Right forelimb (tissue), 1 donor: Measurements from ENCODE around the gene ZCCHC7.
"Not testable (repeated sequence)": the region's sequence is repeated elsewhere in the genome, so short reads cannot be mapped to it uniquely, and the experiment has no call there.

ENCODE experiments used
- DNase-seq: peaks from one replicate; pipeline ENCODE4 v3.0.0-alpha.2; 2018

Gene ZCCHC7

DNA sequence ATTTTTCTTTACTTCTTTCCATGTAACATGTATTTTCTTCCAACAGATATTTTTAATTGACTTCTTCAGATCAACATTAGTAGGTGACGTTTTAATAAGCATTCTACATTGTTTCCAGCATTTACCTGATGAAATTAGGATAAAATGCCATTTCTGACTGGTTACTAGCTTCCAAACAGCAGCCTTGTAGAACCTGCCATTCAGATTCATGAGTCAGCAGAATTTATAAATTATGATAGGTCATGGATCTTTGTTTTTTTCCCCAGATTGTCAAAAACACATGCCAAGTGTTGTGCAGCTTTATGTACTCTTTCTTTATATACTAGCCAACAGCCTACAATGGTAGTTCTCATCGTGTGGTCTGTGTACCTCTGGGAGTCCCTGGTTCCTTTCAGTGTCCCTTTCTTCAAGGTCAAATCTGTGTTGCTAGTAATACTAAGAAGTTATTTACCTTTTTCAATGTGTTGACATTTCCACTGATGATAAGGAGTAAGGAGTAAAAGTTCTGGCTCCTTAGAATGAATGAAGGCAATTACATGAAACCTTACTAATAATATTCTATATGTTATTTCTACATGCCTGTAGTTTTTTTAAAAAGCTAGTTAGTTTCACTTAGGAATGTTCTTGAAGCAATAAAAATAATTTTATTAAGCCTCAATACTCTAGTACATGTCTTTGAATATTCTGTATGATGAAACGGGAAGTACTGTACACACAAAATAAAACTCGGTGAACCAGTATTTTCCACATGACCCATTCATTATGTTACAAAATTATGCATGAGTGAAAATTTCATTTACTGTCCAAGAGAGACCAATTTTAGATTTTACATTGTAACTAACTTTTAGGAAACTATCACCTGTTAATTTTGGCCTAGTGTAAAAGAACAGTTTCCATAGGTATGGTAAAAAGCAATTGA, 135.8 kb downstream of the ZCCHC7 start:
- DNase-seq, result no peak

DNA sequence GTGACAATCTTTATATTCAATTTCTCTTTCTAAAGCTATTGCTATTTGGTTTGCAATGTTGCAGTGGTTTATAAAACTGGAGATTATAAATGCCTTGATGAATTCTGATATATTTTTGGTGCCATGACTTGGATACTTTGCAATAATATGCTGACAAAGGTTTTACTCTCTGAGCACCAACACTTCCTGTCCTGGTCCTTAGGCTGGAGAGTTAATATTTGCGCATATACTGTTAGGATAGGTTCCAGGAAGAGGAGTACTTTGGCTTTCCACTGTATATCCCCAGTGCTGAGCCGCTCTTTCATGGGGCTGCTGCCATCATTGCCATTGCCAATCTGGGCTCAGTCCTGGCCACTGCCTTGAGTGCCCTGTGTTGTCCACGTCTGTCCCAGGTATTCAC, 139.6 kb downstream of the ZCCHC7 start:
- DNase-seq, result no peak

DNA sequence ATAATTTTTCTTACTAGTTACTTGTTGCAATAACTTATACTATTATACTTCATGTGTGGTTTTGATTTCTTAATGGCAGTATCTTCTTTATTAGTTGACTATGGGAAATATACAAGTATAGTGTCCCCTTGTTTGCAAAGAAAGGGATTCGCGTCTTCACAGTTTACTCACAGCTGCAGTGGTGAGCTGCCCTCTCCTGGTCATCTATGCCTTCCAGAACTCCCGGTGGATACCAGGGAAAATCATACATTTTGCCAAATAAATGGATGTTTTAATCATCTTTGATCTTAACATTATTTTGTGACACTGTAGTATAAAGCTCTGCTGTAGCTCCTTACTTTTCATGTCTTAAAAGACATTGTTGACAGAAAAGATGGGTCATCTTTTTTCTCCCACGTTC, 142.0 kb downstream of the ZCCHC7 start:
- no peak for DNase-seq

DNA sequence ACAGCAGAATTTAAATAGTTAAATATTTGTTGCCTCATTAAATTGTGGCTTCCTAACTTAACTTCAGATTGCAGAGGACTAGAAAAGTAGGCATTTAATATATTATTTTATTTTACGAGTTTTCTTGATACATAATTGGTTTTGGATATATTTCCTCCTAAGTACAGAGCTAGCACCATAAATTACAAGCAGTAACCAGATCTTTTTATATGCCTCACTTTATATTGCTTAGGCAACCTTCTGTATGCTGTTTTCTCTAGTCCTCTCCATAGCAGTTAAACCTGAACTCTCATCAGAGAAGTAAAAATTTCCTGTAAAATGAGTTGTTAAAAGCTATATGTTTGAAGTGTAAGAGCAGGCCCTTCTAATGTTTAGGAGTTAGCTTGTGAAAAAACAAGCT, 144.2 kb downstream of the ZCCHC7 start:
- no peak for DNase-seq

DNA sequence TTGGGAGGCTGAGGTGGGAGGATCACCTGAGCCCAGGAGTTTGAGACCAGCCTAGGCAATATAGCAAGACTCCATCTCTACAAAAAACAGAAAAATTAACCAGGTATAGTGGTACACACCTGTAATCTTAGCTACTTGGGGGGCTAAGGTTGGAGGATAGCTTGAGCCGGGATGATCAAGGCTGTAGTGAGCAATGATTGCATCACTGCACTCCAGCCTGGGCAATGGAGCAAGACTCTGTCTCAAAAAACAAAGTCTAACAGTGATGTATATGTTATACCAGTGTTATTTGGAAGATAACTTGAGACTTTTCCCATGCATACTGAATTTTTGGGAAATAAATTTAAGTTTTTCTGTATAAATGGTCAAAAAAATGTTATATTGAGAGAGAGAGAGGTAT, 146.3 kb downstream of the ZCCHC7 start:
- no peak for DNase-seq

DNA sequence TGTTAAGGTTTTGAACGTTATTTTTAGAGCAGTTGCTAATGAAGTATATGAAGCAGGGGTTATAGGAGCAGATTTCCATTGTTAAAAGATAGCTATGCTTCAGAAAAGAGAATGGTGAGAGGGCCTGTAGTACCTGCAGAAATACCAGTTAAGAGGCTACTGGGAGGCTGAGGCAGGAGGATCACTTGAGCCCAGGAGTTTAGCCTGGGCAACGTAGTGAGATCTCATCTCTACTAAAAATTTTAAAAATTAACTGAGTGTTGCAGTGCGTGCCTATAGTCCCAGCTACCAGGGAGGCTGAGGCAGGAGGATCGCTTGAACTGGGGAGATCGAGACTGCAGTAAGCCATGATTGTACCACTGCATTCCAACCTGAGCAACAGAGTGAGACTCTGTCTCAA, 148.8 kb downstream of the ZCCHC7 start:
- DNase-seq, result no peak

DNA sequence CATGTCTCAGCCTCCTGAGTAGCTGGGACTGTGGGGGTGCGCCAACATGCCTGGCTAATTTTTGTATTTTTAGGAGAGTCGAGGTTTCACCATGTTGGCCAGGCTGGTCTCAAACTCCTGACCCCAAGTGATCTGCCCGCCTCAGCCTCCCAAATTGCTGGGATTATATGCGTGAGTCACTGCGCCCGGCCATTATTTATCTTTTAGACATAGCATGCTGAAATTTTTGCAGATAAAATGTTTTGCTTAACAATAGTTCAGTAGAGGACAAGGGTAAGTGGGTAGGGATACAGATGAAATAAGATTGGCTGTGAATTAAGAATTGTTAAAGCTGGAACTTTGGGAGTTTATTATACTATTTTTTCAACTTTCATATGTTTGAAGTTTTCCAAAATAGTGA, 151.3 kb downstream of the ZCCHC7 start:
- no peak for DNase-seq

DNA sequence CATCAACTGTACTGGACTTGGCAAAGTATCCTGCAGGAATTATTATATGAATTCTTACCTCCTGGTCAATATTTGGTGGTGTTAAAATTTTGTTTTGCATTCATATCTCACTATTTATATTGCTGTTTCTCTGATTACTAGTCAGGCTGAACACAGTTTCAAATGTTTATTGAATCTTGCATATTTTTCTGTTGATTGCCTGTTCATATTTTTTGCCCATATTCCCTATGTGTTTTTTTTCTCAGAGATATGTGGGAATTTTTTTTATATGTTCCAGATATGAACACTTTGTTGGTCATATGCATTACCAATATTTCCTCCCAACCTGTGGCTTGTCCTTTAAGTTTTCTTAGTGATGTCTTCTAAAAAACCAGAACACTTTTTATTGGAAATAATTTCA, 153.2 kb downstream of the ZCCHC7 start:
- no peak for DNase-seq

DNA sequence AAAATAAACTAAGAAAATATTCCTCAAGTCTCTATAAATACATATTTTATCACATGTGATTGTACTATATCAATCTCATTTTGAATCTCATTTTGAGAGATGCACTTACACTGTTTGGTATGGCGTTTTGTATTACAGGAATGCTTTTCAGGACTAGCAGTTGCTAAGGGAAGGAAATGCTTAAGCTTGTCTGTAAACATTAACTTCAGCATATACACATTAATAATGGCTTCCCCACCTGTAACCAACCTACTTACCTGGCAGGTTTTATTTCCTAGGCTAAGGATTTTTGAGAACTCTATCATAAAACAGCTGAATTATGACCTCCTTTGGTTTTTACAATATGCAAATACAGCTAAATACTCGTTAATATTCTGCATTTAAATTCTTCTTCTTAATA, 161.2 kb downstream of the ZCCHC7 start:
- DNase-seq, result no peak

DNA sequence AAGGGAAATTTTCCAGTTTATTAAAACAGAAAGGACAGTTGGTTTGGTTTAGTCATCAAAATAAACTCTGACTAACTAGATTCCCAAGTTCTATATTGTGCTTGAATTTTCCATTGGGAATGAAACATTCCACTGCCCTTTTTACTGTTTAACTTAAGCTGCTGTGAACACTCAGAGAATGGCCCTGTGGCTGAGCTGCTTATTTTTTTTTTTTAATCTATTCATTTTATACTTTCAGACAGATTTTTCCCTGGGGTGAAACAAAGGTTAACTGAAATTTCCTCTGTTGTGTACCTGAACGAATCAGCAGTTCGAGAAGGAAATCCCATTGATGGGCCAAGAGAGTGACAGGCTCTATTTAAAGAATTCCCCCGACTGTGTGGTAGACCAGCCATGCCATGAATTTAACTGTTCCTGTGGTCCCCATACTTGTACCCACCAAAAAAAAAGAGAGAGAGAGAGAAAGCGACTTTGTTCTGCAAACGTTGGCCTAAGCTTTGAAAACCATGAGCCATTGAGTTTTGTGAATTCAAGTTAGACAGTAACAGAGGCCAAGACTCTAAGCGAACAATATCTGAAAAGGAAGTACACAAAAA, 163.5 kb downstream of the ZCCHC7 start:
- no peak for DNase-seq

DNA sequence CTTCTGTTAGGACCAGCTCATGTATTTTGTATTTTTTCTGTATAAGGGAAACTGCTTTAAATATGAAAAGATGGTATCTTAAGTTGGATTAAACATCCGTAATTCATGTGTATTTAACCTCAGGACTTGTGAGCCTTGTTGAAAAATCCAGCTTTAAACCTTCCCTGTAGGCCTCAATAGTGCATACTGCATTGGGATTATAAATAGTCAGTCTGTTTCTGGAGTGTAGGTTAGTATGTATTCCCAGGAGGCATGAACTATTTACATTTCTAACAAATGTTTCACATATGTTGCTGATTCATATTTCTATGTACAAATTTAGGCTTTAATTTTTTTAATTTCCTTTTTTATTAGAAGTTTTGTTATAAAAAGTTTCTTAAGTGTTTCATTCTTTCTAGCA, 164.3 kb downstream of the ZCCHC7 start:
- no peak for DNase-seq

DNA sequence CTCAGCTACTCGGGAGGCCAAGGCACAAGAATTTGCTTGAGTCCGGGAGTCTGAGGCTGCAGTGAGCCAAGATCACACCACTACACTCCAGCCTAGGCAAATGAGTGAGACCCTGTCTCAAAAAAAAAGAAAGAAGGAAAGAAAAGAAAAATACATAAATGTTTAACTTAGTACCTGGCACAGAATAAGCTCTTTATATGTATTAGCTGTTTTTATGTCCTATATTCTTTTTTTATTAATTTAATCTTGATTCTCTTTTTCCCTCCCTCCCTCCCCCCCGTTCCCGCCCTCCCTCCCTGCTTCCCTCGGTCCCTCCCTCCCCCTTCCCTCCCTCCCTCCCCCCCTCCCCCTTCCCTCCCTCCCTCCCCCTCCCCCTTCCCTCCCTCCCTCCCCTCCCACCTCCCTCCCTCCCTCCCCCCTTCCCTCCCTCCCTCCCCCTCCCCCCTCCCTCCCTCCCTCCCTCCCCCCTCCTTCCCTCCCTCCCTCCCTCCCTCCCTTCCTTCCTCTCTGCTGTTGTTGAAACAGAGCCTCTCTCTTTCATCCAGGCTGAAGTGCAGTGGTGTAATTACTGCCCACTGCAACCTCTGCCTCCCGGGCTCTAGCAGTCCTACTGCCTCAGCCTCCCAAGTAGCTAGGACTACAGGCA, 166.3 kb downstream of the ZCCHC7 start:
- no peak for DNase-seq

DNA sequence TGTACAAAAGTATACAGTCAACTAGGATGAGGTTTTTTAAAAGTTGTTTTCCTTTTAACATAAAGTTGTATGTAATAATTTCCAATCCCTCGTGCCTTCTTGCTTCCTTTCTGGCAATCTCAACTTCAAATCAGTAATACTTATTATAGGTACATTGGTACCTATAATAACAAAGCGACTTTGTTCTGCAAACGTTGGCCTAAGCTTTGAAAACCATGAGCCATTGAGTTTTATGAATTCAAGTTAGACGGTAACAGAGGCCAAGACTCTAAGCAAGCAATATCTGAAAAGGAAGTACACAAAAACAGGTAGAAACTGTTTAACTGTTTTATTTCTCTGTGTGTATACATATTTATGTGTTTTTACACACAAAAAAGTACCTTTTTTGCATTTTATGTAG, 166.9 kb downstream of the ZCCHC7 start:
- DNase-seq, result no peak

DNA sequence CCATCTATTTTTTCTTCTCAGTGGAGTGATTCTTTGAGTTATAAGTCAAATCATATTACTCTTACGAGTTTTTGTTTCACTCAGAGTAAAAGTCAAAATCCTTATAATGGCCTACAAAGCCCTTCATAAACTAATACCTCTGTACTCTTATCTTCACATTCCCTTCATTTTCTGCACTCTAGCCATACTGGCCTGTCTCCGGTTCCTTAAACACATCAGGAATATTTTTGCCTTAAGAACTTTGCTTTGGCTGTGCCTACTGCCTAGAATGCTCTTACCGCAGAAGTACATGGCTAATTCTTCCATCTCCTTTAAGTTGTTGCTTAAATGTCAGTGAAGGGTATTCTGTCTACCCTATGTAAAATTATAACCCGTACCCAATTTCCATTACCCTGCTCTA, 169.3 kb downstream of the ZCCHC7 start:
- DNase-seq, result no peak

DNA sequence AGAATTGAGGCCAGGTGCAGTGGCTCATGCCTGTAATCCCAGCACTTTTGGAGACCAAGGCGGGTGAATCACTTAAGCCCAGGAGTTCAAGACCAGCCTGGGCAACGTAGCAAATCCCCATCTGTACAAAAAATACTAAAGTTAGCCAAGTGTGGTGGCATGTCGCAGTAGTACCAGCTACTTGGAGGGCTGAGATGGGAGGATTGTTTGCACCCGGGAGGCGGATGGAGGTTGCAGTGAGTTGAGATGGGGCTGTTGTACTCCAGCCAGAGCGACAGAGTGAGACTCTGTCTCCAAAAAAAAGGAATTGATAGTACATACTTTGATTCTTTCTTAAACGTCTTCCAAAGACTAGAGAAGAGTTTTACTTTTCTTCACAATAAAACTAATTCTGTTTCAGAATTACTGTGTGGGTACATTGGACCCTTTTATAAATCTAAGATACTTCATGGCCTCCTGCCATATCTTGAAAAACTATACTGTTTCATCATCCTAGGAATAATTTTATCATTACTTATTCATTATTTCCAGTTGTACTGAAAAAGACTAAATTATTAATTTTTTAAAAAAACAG, 170.1 kb downstream of the ZCCHC7 start:
- DNase-seq, result no peak

DNA sequence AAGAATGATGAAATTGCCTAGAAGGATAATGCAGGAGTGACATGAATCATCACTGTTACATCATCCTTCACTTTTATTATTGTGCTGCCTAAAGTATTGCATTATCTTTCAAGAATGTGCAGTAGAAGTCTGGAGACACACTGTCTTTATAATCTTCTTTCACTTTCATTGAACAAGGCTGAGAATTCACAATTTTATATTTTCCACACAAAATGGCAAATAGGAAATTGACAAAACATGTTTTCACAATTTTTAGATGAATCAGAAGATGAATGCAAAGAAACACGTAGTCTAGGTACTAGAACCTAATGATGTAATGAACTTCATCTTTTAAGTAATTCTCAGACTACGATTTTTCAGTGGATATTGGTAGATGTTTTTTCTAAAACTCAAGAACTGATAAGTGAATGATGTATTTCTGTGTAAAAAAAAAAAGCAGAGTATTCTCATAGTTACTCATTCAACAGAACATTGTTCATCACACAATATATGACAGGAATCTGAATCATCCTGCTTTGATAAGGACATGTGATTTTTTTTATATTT, 170.6 kb downstream of the ZCCHC7 start:
- no peak for DNase-seq

DNA sequence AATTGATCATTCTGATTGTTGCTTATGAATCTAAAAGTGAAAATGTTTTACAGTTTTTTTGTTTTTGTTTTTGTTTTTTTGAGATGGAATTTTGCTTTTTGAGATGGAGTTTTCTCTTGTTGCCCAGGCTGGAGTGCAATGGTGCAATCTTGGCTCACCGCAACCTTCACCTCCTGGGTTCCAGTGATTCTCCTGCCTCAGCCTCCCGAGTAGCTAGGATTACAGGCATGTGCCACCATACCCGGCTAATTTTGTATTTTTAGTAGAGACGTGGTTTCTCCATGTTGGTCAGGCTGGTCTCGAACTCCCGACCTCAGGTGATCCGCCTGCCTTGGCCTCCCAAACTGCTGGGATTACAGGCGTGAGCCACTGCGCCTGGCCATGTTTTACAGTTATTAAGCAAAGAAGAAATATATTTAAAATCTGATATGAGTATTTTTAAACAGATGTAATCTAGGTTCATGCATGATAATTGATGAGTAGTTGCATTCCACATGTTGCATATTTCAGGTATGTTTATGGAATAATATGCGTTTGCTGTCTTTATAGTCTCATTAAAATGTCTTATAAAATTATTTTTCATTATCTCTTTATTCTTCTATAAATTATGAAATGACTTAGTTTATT, 171.4 kb downstream of the ZCCHC7 start:
- not testable (repeated sequence) for DNase-seq

DNA sequence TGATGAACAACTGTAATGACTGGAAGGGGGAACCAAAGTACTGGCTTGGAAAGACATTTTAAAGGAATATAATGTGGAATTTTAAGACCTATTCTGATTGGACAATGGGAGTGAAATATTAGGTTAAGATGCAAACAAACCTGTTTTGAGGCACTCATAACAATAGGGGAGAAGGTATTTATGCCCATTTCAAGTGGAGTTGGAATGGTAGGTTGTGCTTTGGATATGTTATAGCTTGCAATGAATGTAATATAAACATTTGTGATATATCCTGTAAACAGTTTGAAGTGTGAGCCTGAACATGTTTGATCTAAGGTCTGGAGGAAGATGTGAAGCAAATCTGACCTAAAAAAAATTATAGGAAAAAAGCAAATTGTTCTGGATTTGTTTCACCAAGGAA, 172.5 kb downstream of the ZCCHC7 start:
- no peak for DNase-seq

DNA sequence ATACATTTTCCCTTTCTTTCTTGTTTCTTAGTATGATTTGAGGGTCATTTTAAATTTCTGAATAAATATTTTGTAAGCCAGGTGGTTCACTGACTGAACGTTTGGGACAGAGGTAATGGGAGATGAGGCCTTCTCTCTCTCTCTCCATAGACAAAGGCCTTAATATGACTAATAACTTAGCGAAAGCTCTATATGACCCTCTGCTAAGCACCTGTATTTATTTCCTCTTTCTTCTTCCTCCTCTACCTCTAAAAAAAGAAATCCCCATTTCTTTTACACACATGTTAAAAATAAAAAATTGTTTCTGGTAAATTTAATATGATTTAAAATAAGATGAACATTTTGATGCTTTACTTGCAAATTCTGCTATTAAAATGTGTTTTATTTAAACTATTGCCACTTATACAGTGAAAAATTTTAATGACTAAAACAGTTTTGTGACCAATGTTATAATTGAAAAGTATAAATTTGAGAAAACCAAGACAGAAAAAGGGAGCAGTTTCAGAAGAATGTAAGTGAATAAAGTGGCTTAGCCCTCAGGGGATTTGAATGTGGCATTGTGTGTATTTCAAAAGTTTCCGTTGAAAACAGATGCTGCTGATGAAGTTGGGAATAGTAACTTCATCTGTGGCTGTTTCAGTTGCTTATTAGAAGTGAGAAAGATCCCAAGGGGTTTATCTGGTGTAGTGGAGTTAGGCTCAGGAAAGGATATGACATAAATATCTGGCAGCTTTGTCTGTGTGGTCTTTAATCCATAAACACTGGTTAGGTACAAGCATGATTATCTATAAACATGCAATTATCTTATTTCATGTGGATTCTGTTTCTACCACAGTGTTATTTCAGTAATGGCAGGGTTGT, 173.5 kb downstream of the ZCCHC7 start:
- no peak for DNase-seq

DNA sequence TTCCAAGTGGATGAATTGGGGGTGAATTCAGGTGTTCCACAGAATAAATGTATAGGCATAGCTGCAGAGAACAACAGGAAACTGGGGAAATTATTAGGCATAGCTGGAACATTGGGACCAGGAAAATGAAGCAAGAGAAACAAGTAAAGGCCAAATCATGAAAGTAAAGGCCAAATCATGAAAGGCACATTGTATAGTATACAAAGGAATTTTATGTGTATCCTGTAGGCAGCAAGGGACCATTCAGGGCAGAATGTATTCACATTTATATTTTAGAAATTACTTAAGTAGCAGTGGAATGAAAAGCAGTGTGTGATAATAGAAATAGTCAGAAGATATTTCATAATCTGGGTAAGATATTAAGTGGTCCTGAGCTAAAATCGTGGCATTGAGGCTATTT, 174.8 kb downstream of the ZCCHC7 start:
- no peak for DNase-seq

DNA sequence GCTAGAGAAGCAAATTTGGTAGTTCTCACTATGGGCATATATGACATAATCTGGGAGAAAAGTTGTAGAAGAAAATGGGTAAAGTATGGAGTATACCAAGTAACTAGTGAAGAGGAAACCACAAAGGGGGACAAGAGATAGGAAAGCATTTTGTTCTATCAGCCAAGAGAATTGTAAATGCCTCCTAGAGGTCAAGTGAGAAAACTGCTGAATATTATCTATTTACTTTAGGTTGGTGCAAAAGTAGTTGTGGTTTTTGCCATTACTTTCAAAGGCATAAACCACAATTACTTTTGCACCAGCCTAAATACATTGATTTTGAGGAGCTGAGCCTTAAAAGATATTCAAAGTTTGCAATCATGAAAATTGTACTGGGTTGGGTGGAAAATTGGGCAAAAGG, 175.4 kb downstream of the ZCCHC7 start:
- DNase-seq, result no peak

DNA sequence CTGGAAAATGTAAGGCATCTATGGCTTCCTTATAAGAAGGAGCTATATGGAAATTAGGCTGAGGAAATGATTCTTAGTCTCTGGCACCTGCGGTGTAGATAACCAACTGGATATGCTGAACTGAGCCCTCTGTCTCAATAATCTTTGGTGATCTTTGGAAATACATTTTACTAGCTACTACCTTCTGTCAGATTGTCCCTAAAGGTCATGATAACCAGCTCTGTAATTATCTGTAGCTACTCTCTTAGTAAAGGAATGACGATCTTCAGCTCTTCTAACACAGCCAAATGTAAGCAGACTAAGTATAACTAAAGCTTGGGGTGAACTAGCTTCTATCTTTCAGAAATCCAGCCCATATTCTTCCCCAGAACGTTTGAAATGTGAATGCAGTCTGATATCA, 177.2 kb downstream of the ZCCHC7 start:
- no peak for DNase-seq
